ENCODE data around the gene TRAPPC11. TPM values are rescaled to one million over a fixed set of nuclear protein-coding genes. Genes with fewer than 3 reads are reported as not detected.

TRAPPC11 gene
- total and polyA plus RNA-seq, 8 donors, result 10.6 to 173 (median 48.4) TPM

DNA sequence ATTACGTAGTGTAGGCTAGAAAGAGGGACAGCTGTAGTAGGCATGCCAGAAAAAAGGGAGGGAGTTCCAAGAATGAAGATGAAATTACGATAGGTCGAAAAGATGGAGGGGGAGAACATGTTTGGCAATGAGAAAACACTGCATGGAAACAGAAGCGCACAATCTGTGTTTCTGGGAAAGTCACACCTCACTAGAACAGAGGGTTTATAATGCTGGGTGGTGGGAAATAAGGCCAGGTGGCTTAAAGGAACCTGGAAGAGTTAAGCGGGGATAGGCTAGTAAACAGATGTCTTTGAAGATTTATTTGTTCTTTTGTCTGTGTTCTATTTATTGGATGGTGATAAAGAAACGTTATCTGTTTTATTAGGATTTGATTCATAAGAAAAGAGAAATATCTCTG is 29.1 kb downstream of the TRAPPC11 start:
- no peaks in the 10 kb centered on the region for H3K27me3 ChIP-seq
- H3K36me3 ChIP-seq, result peaks cover 45 to 98% (median 93%) of the 10 kb centered on the region in 4 donors
- TF ChIP-seq CTCF (IDR thresholded peaks at IDR 0.05), result no peak
- no peak for TF ChIP-seq POLR2A (IDR thresholded peaks at IDR 0.05)
- no peak for TF ChIP-seq POLR2AphosphoS5 (IDR thresholded peaks at IDR 0.05)
- no peak for TF ChIP-seq EP300 (IDR thresholded peaks at IDR 0.05)
- DNase-seq, result no peak
- no peaks in the 10 kb centered on the region for H3K4me1 ChIP-seq
- WGBS, 5 donors, result 72 to 87% (median 74%) methylated on average over 6 of the region's 6 CpGs
- intact Hi-C loops (cut with DNase I; ENCODE audit: low total_unique reads), result no loop called here
- H3K27ac ChIP-seq, result no peak overlapping the region
- H3K4me3 ChIP-seq, result no peak overlapping the region
- H3K9me3 ChIP-seq, result no peaks in the 10 kb centered on the region

DNA sequence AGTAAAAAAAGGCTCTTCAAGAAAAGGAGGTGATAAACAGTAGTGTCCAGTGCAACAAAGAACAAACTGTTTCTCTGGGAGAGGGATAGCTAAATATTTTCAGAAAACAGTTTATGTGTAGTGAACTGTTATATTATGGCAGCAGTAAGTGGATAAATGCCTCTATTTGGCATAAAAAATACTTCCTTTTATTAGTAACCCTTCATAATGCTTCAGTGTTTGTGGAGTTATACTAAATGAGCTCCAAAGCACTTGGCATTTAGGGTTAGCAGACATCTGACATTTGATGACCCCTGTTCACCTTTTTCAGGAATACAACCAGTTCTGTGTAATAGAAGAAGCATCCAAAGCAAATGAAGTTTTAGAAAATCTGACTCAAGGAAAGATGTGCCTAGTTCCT is 31.9 kb downstream of the TRAPPC11 start:
- DNase-seq, result no peak
- Histone ChIP-seq H3K27me3 (no peaks in the 10 kb centered on the region), H3K36me3 (peaks cover 44 to 98% (median 93%) of the 10 kb centered on the region in 4 donors), H3K4me3 (no peak overlapping the region), H3K9me3 (no peaks in the 10 kb centered on the region), H3K4me1 (no peaks in the 10 kb centered on the region), H3K27ac (no peak overlapping the region)
- intact Hi-C loops (cut with DNase I; ENCODE audit: low total_unique reads), result no loop called here
- TF ChIP-seq POLR2AphosphoS5 (IDR thresholded peaks at IDR 0.05) (no peak), EP300 (IDR thresholded peaks at IDR 0.05) (no peak), CTCF (IDR thresholded peaks at IDR 0.05) (no peak), POLR2A (IDR thresholded peaks at IDR 0.05) (no peak)

GRCh38 chr4:183691897-183692296 is 32.8 kb downstream of the TRAPPC11 start:
- intact Hi-C loops (cut with DNase I; ENCODE audit: low total_unique reads), result no loop called here
- H3K4me3 ChIP-seq, result no peak overlapping the region
- peaks cover 43 to 98% (median 93%) of the 10 kb centered on the region in 4 donors for H3K36me3 ChIP-seq
- no peaks in the 10 kb centered on the region for H3K27me3 ChIP-seq
- TF ChIP-seq EP300 (IDR thresholded peaks at IDR 0.05), result no peak
- TF ChIP-seq POLR2A (IDR thresholded peaks at IDR 0.05), result no peak
- H3K4me1 ChIP-seq, result no peaks in the 10 kb centered on the region
- H3K27ac ChIP-seq, result no peak overlapping the region
- H3K9me3 ChIP-seq, result no peaks in the 10 kb centered on the region
- no peak for DNase-seq

GRCh38 chr4:183698909-183699308 is 39.8 kb downstream of the TRAPPC11 start:
- Histone ChIP-seq H3K27me3 (no peaks in the 10 kb centered on the region), H3K4me1 (no peaks in the 10 kb centered on the region), H3K27ac (no peak overlapping the region), H3K4me3 (no peak overlapping the region), H3K36me3 (peaks cover 75 to 100% (median 100%) of the 10 kb centered on the region in 4 donors), H3K9me3 (peaks cover 0 to 6% (median 1%) of the 10 kb centered on the region in 4 donors)
- intact Hi-C loops (cut with DNase I; ENCODE audit: low total_unique reads), result no loop called here
- no peak for DNase-seq
- no peak for TF ChIP-seq CTCF (IDR thresholded peaks at IDR 0.05)
- TF ChIP-seq POLR2A (IDR thresholded peaks at IDR 0.05), result no peak
- TF ChIP-seq POLR2AphosphoS5 (IDR thresholded peaks at IDR 0.05), result no peak
- TF ChIP-seq EP300 (IDR thresholded peaks at IDR 0.05), result no peak

DNA sequence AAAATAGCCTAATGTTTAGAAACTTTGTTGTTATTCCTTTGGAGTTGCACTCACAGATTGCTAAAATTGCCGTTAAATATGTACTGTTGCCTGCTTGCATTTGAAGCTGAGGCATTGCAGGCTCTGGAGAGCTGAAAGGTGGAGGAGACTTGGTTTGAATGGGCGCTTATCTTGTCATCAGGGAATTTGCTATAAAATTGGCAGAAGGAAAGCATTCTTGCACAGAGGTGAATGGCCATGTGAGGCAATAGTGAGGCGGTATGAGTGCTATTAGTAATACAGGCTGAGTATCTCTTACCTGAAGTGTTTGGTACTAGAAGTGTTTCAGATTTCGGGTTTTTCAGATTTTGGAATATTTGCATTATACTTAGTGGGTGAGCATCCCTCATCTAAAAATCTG is 41.3 kb downstream of the TRAPPC11 start:
- Histone ChIP-seq H3K9me3 (peaks cover 0 to 6% (median 1%) of the 10 kb centered on the region in 4 donors), H3K27me3 (no peaks in the 10 kb centered on the region), H3K4me3 (no peak overlapping the region), H3K27ac (no peak overlapping the region), H3K36me3 (peaks cover 64 to 100% (median 97%) of the 10 kb centered on the region in 4 donors), H3K4me1 (no peaks in the 10 kb centered on the region)
- 85 to 100% (median 96%) methylated on average over 4 of the region's 4 CpGs for WGBS, 5 donors
- no peak for DNase-seq
- intact Hi-C loops (cut with DNase I; ENCODE audit: low total_unique reads), result no loop called here
- no peak for TF ChIP-seq POLR2AphosphoS5 (IDR thresholded peaks at IDR 0.05)
- no peak for TF ChIP-seq CTCF (IDR thresholded peaks at IDR 0.05)
- no peak for TF ChIP-seq EP300 (IDR thresholded peaks at IDR 0.05)
- TF ChIP-seq POLR2A (IDR thresholded peaks at IDR 0.05), result no peak

Measured in stomach (tissue), 9 donors.